Measurements from ENCODE around the gene ENOX1. TPM values are rescaled to one million over a fixed set of nuclear protein-coding genes. Genes with fewer than 3 reads are reported as not detected.
A peak's percentile ranks its signal among the peaks of the same experiment; 100 is the strongest.

ENOX1 gene
- total RNA-seq, 6 experiments from 2014 or later = 0.50 to 3.2 (median 0.64) TPM

DNA sequence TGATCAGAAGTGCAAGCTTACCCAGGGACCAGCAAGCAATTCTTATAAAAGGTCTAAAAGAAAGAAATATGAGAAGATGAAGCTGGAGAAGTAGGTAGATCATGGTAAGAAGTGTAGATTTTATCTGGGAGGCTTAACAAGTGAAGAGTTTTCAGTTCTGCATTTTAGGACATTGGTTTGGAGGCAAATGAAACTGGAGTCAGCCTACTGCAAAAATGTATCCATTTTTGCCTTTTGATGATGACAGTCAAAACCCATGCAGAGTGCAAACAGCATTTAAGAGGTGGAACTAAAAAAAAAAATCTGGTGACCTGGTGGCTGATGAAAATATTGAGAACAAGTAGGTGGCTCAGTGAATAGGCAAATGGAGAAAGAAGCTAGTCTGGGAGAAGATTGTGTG, 546.5 kb downstream of the ENOX1 start:
- Mint-ChIP-seq H3K4me1 (ENCODE audit: low read depth) (peaks cover 78% of the 10 kb centered on the region), H3K27me3 (ENCODE audit: insufficient read depth) (no peaks in the 10 kb centered on the region), H3K27ac (no peak overlapping the region), H3K36me3 (ENCODE audit: low read depth) (peaks cover 5% of the 10 kb centered on the region; the same call in 1 of the 2 replicates), H3K4me3 (no peak overlapping the region), H3K9me3 (no peaks in the 10 kb centered on the region)
- DNase-seq = no peak
- TF ChIP-seq, protein P1, sequence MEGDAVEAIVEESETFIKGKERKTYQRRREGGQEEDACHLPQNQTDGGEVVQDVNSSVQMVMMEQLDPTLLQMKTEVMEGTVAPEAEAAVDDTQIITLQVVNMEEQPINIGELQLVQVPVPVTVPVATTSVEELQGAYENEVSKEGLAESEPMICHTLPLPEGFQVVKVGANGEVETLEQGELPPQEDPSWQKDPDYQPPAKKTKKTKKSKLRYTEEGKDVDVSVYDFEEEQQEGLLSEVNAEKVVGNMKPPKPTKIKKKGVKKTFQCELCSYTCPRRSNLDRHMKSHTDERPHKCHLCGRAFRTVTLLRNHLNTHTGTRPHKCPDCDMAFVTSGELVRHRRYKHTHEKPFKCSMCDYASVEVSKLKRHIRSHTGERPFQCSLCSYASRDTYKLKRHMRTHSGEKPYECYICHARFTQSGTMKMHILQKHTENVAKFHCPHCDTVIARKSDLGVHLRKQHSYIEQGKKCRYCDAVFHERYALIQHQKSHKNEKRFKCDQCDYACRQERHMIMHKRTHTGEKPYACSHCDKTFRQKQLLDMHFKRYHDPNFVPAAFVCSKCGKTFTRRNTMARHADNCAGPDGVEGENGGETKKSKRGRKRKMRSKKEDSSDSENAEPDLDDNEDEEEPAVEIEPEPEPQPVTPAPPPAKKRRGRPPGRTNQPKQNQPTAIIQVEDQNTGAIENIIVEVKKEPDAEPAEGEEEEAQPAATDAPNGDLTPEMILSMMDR (IDR thresholded peaks at IDR 0.05) = no peak

- TF ChIP-seq, protein P1 (IDR thresholded peaks at IDR 0.05) = peak; percentile 11; the same call in 1 of the 2 replicates
- Mint-ChIP-seq H3K27ac (no peak overlapping the region), H3K4me1 (ENCODE audit: low read depth) (peaks cover 69% of the 10 kb centered on the region)
Measured at GRCh38 chr13:43239275-43239840, 547.4 kb downstream of the ENOX1 start.

DNA sequence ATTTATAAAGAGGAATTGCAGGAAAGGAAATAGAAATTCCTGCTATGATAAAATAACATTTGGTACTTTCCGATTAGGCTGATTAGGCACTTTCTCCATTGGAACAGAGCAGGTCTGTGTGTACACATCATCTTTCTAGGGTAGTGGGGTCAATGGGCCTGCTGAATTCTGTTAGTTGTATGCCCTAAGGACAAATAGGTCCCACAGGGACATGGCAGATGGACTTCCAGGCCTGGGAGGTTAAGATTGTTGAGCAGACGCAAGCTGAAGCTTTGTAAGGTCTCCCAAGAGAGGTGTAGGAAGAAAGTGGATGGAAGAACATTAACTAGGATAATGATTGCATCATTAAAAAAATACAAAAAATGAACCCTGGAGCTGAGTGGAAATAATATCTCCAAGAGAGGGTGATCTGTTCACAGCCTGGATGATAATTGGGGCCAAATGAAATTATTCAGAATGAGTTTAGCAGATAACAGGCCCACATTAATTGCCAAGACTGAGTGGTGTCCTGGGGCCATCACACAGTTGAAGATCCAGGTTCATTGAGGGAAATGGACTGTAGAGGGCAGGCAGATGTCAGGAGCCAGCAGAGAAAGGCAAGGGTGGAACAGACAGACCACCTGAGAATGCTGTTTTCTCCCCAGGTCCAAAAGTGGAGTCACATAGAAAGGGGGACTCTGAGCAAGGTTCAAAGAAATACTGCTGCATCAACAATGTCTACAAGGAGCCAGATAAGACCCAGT, 548.3 kb downstream of the ENOX1 start:
- H3K9me3 Mint-ChIP-seq = no peaks in the 10 kb centered on the region
- H3K4me3 Mint-ChIP-seq = no peak overlapping the region
- TF ChIP-seq, protein P1 (IDR thresholded peaks at IDR 0.05) = no peak
- H3K36me3 Mint-ChIP-seq (ENCODE audit: low read depth) = peaks cover 5% of the 10 kb centered on the region; the same call in 1 of the 2 replicates
- H3K4me1 Mint-ChIP-seq (ENCODE audit: low read depth) = peaks cover 61% of the 10 kb centered on the region
- no peak overlapping the region for H3K27ac Mint-ChIP-seq
- no peaks in the 10 kb centered on the region for H3K27me3 Mint-ChIP-seq (ENCODE audit: insufficient read depth)
- DNase-seq = no peak

More at GRCh38 chr13:43239275-43239840, 547.4 kb downstream of the ENOX1 start:
- no peaks in the 10 kb centered on the region for H3K9me3 Mint-ChIP-seq
- H3K27me3 Mint-ChIP-seq (ENCODE audit: insufficient read depth) = no peaks in the 10 kb centered on the region
- H3K4me3 Mint-ChIP-seq = no peak overlapping the region
- DNase-seq = peak; percentile 42
- H3K36me3 Mint-ChIP-seq (ENCODE audit: low read depth) = peaks cover 5% of the 10 kb centered on the region; the same call in 1 of the 2 replicates

- no peak for DNase-seq
- H3K27me3 Mint-ChIP-seq (ENCODE audit: insufficient read depth) = no peaks in the 10 kb centered on the region
- no peaks in the 10 kb centered on the region for H3K36me3 Mint-ChIP-seq (ENCODE audit: low read depth)
- peaks cover 62% of the 10 kb centered on the region for H3K4me1 Mint-ChIP-seq (ENCODE audit: low read depth)
- no peak overlapping the region for H3K4me3 Mint-ChIP-seq
- TF ChIP-seq, protein P1 (IDR thresholded peaks at IDR 0.05) = no peak
- H3K9me3 Mint-ChIP-seq = no peaks in the 10 kb centered on the region
- no peak overlapping the region for H3K27ac Mint-ChIP-seq
Measured at GRCh38 chr13:43237616-43238015, 549.2 kb downstream of the ENOX1 start.

DNA sequence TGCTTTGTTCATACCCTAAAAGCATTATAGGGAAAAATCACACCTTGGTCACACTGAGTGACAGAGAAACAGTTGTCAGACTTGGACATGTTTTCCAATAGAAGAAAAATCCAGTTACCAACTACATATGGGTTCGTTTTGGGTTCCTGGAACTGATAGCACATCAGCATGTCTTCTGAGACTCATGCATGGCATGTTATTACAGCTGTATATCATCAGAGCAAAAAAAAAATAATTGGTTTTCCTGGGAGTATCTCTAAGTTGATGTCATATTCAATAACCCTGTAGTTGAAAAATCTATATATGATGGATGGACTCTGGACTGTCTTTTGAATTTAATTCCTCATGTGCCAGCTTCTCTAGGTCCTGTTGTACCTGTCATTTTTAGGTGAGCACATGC, 551.7 kb downstream of the ENOX1 start:
- Mint-ChIP-seq H3K4me1 (ENCODE audit: low read depth) (peaks cover 64% of the 10 kb centered on the region), H3K36me3 (ENCODE audit: low read depth) (no peaks in the 10 kb centered on the region), H3K27ac (no peak overlapping the region), H3K27me3 (ENCODE audit: insufficient read depth) (no peaks in the 10 kb centered on the region), H3K4me3 (no peak overlapping the region), H3K9me3 (no peaks in the 10 kb centered on the region)
- TF ChIP-seq, protein P1 (IDR thresholded peaks at IDR 0.05) = no peak
- DNase-seq = no peak
